ENCODE results near the gene TIPIN.

The TIPIN gene

GRCh38 chr15:66302489-66303278, 53.8 kb downstream of the TIPIN start:
- DNase-seq (ENCODE audit: low read depth), result no peak

GRCh38 chr15:66298803-66299251, 57.7 kb downstream of the TIPIN start:
- no peak for DNase-seq (ENCODE audit: low read depth)

GRCh38 chr15:66296186-66296585, 60.3 kb downstream of the TIPIN start:
- DNase-seq (ENCODE audit: low read depth), result no peak

GRCh38 chr15:66294932-66295235, 61.6 kb downstream of the TIPIN start:
- DNase-seq (ENCODE audit: low read depth), result no peak

GRCh38 chr15:66294157-66294931, 62.1 kb downstream of the TIPIN start:
- no peak for DNase-seq (ENCODE audit: low read depth)

GRCh38 chr15:66293419-66294156, 62.9 kb downstream of the TIPIN start, which contains the start of gene DIS3L:
TSS of gene DIS3L (plus strand) at chr15:66293568. CDS start at chr15:66293597, 29 bp downstream.
- peak; percentile 63 for DNase-seq (ENCODE audit: low read depth)

- DNase-seq (ENCODE audit: low read depth), result no peak
These were observed 63.7 kb downstream of the TIPIN start for GRCh38 chr15:66292571-66293418.

- no peak for DNase-seq (ENCODE audit: low read depth)
These were observed 64.5 kb downstream of the TIPIN start for GRCh38 chr15:66291816-66292570.

- no peak for DNase-seq (ENCODE audit: low read depth)
These were observed 66.0 kb downstream of the TIPIN start for GRCh38 chr15:66290518-66290917.

GRCh38 chr15:66290007-66290406, 66.5 kb downstream of the TIPIN start:
- DNase-seq (ENCODE audit: low read depth), result no peak

GRCh38 chr15:66288551-66289185, 67.8 kb downstream of the TIPIN start:
- no peak for DNase-seq (ENCODE audit: low read depth)

- no peak for DNase-seq (ENCODE audit: low read depth)
These were observed 68.4 kb downstream of the TIPIN start for GRCh38 chr15:66288093-66288492.

- no peak for DNase-seq (ENCODE audit: low read depth)
These were observed 68.9 kb downstream of the TIPIN start for GRCh38 chr15:66287461-66288057.
